HG03342 (cell line): ENCODE measurements around the gene POLDIP3.

Experiments used
- ATAC-seq: cut with Tn5 transposase; IDR thresholded peaks from one replicate; pipeline ENCODE4 v1.9.1; 2021; ENCODE audit warnings: mild to moderate bottlenecking, moderate library complexity; ENCODE audit not compliant: unreplicated experiment

POLDIP3 gene

GRCh38 chr22:42642806-42643633 lies 28.3 kb upstream of the POLDIP3 start:
- ATAC-seq, result no peak

- ATAC-seq, result no peak
Observed at GRCh38 chr22:42641801-42642413, 27.2 kb upstream of the POLDIP3 start.

- ATAC-seq, result no peak
Observed at GRCh38 chr22:42639541-42640241, 25.0 kb upstream of the POLDIP3 start.

GRCh38 chr22:42637555-42637954 lies 22.9 kb upstream of the POLDIP3 start:
- ATAC-seq, result no peak

GRCh38 chr22:42636506-42636905 lies 21.8 kb upstream of the POLDIP3 start:
- ATAC-seq, result no peak

GRCh38 chr22:42635531-42635930 lies 20.8 kb upstream of the POLDIP3 start:
- no peak for ATAC-seq

GRCh38 chr22:42633013-42633412 lies 18.3 kb upstream of the POLDIP3 start:
- no peak for ATAC-seq

- ATAC-seq, result no peak
Observed at GRCh38 chr22:42632096-42632495, 17.4 kb upstream of the POLDIP3 start.

- no peak for ATAC-seq
Observed at GRCh38 chr22:42630901-42631602, 16.4 kb upstream of the POLDIP3 start.

- no peak for ATAC-seq
Observed at GRCh38 chr22:42630211-42630610, 15.5 kb upstream of the POLDIP3 start.

- ATAC-seq, result no peak
Observed at GRCh38 chr22:42627981-42628380, 13.3 kb upstream of the POLDIP3 start.

GRCh38 chr22:42626951-42627625 lies 12.4 kb upstream of the POLDIP3 start:
- ATAC-seq, result no peak

GRCh38 chr22:42626431-42626830 lies 11.7 kb upstream of the POLDIP3 start:
- no peak for ATAC-seq

- no peak for ATAC-seq
Observed at GRCh38 chr22:42625416-42625815, 10.7 kb upstream of the POLDIP3 start.

GRCh38 chr22:42624551-42625106 lies 9.9 kb upstream of the POLDIP3 start:
- ATAC-seq, result no peak

GRCh38 chr22:42623756-42624441 lies 9.2 kb upstream of the POLDIP3 start:
- ATAC-seq, result no peak

GRCh38 chr22:42623301-42623751 lies 8.6 kb upstream of the POLDIP3 start:
- ATAC-seq, result no peak

- no peak for ATAC-seq
Observed at GRCh38 chr22:42622061-42622710, 7.5 kb upstream of the POLDIP3 start.

GRCh38 chr22:42621505-42622002 lies 6.9 kb upstream of the POLDIP3 start:
- no peak for ATAC-seq
